ENCODE results near the gene TMEM156.

TMEM156 gene, protein sequence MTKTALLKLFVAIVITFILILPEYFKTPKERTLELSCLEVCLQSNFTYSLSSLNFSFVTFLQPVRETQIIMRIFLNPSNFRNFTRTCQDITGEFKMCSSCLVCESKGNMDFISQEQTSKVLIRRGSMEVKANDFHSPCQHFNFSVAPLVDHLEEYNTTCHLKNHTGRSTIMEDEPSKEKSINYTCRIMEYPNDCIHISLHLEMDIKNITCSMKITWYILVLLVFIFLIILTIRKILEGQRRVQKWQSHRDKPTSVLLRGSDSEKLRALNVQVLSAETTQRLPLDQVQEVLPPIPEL

DNA sequence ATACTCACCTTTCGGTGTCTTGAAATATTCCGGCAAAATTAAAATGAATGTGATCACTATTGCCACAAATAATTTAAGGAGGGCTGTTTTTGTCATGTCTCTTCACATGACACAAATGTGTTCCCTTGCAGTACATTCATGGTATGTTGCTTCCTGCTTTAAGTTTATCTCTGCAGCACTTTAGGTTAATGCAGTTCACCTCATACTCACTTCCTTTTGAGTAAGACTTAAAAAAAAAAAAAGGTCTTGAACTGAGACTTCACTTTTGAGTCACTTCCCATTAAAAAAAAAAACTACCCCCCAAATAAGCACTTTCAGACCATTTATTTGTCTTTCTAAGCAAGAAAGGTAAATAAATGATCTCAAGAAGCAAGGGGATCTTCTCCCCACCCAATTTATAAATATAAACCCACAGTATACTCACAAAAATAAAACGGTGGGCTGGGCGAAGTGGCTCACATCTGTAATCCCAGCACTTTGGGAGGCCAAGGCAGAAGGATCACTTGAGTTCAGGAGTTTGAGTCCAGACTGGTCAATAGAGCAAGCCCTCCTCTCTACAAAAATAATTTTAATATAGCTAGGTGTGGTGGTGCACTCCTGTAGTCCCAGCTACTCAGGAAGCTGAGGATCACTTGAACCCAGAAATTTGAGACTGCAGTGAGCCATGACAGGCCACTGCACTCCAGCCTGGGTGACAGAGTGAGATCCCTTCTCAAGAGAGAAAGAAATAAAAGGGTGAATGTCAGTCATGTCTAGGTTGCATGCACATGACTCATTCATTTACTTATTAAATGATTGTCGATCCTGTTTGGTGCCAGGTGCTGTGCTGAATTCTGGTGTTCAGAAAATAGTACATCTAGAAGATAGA, at the start of gene TMEM156:
TMEM156 (minus strand) TSS at position 192 of the 868 bp plus-strand sequence; CDS start at position 96, 96 bp downstream.
- no peak for FAIRE-seq

DNA sequence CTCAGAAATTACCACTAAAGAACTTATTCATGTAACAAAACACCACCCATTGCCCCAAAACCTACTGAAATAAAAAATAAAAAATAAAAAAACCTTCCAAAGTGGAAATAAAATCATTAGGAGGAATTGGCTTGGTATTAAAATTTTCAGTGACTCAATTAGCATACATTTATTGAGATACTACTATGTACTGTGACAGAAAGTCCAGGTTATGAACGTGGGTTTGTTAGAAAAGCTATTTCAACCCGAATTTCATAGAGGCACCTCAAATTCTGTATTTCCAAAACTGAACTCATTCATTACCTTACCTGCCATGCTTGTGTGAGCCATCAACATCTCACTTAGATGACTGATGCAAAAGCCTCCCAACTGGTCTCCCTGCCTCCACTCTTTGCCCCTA, 46.6 kb upstream of the TMEM156 start:
- FAIRE-seq: no peak

DNA sequence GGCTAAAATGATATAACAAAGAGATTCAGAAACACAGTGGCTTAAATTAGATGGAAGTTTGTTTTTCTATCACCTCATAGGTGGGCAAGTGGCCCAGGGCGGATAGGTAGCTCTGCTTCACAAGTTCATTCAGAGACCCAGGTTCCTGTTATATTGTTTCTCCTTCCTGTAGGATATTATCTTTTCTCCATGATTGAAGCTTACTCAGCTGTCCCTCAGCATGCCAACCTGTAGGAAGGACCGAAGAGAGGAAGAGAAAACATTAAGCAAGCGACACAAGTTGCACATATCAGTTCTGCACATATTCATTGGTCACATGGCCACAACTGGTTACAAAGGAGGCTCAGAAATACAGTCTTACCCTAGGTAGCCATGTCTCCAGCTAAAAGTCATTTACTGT, 36.7 kb upstream of the TMEM156 start:
- FAIRE-seq: no peak

DNA sequence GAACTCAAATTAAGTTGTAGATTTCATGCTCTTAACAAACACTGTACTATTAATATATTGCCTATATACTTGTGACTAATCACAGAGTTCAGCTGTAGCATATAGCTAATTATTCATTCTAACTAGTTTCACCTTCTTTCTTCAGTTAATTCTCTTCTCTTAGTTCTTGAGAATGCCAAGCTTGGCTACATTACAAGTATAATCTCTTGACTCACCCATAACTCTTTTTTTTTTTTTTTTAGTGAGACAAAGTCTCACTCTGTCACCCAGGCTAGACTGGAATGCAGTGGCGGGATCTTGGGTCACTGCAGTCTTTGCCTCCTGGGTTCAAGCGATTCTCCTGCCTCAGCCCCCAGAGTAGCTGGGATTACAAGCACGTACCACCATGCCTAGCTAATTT, 35.2 kb upstream of the TMEM156 start:
- FAIRE-seq: no peak

DNA sequence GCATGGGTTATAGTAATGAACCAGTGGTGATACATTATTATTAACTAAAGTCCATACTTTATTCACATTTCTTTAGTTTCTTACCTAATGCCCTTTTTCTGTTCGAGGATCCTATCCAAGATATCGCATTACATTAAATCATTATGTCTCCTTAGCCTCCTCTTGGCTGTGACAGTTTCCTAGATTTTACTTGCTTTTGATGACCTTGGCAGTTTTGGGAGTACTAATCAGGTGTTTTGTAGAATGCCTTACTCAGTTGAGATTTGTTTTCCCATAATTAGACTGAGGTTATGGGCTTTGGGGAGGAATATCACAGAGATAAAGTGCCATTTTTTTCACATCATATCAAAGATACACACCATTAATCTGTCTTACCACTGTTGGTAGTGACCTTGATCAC, 34.8 kb upstream of the TMEM156 start:
- FAIRE-seq: no peak

DNA sequence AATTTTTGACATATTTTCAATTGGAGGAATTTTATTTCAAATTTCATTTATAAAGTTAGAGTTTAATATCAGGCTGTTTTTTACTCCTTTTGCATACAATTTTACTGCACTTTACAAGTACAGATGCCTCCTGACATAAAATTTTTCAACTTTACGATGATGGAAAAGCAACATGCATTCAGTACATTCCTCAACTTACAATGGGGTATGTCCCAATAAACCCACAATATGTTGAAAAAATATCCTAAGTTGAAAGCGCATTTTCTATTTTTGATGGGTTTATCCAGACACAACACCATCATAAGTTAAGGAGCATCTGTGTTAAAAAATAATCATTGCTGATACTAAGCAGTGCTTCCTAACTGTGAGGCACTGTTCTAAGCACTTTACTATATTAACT, 34.2 kb upstream of the TMEM156 start:
- no peak for FAIRE-seq

DNA sequence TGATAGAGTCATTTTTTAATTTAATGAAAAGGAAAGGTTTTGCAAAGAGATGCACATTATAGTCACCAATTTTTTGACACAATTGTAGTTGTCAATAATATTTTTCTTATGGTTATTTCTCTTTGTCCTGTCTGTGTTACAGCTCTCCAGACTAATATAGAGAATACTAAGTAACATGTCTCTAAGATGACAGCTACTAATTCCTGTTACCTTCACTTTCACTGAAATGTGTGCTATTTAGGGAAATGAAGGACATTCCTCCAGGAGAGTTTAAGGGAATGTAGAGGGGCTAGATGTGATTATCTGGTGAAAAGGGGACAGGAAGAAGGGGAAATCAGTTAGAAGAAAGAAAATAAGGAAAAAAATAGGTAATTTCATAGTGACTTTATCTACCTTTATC, 31.2 kb upstream of the TMEM156 start:
- no peak for FAIRE-seq

DNA sequence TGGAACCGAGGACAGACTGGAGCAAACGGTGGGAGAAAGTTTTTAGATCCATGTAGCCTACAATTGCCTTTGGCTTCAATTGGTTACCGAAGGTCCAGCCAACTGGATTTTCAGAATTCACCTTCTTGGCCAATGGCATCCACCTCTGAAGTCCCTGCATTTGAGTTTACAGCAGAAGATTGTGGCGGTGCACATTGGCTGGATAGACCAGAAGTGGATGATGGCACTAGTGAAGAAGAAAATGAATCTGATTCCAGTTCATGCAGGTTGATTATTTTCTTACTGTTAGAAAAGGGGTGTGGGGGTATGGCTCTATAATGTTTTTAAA, 30.5 kb upstream of the TMEM156 start:
- no peak for FAIRE-seq

DNA sequence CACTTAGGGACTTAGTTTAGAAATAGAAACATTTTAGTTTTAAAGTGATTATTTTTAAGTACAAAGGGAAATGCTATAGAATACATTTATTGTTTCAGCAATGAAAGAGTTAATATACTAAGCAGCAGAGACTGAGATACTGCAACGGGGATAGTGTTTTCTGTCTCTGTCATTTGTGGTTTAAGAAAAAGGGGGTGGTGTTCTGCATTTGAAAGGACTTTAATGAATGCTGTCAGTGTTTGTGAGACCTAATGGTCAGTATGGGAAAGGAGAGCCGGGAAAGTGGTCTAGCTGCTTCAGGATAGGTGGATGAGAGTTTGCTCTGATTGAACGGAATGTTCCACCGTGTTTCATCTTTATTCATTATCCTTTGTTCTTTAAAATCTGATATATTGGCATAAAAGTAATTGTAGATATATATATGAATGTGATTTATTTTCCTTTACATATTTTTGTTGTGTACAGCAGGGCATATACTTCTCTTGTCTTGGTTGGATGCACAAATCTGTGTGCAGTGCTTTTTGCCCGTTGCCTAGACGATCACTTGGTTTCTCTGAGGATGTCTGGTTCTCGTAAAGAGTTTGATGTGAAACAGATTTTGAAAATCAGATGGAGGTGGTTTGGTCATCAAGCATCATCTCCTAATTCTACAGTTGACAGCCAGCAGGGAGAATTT, 30.0 kb upstream of the TMEM156 start, which contains the start of gene KLHL5:
KLHL5 (plus strand) TSS at position 139 of the 676 bp plus-strand sequence; CDS start at position 560, 421 bp downstream.
- FAIRE-seq: no peak

DNA sequence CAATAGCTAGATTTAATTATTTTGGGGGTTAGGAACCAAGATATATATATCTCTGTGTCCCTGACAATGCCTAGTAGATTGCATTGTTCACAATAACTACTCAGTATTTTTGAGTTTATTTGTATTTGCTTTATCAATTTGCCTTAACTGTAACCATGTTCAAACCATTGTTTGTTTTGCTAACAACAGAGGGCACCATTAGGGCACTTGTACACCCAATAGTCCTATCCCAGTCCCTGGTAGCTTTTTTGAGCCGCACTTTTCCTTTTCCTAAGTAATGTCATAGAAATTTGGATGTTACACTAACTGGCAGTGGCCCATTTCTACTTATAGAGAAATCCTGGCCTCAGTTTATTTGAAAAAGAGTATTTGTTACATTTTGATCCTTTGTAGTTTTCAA, 29.2 kb upstream of the TMEM156 start:
- FAIRE-seq: no peak

DNA sequence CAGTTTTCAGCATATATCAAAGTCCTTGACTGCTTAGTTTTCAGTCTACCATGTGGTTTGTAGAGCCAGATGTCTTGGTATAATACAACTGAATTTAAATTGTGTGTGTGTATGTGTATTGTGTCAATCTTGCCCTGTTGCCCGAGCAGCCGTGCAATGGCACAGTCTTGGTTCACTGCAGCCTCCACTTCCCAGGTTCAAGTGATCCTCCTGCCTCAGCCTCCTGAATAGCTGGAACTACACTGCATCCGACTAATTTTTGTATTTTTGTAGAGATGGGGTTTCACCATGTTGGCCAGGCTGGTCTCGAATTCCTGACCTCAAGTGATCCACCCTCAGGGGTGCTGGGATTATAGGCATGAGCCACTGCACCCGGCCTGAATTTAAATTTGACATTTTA, 23.8 kb upstream of the TMEM156 start:
- FAIRE-seq: no peak

DNA sequence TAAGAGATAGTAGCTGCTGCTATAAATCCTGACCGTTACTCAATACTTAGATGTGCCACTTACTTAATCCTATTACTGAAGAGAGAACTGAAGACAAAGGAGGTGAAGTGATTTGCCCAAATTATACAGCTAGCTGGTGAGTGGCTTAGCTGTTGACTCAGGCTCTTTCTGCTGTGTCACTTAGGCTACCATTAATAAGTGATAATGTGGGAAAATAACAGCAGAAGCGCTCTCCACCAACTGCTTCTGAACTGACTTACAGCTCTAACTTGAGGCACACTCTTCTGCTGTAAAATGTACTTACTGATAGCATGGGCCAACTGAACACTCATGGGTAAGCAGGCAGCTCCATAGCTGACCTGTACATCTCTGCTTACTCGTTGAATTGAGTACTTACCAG, 22.3 kb upstream of the TMEM156 start:
- no peak for FAIRE-seq

DNA sequence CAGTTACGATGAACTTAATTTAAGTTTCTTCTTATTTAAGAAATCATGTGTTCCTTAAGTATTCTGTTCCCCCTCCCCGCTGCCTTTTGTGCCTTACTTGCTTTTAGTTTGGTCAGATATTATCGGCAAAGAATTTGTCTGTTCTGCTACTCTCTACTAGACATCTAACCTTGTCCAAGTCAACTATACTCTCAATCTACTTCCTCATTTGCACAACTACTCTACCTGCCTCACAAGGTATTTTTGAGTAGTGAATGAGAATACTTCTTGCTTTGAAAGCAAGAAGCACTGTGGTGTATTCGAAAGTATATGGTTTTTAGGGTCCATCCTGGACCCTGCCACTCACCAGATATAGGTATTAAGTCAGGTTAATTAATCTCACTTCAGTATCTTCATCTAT, 21.8 kb upstream of the TMEM156 start:
- no peak for FAIRE-seq

DNA sequence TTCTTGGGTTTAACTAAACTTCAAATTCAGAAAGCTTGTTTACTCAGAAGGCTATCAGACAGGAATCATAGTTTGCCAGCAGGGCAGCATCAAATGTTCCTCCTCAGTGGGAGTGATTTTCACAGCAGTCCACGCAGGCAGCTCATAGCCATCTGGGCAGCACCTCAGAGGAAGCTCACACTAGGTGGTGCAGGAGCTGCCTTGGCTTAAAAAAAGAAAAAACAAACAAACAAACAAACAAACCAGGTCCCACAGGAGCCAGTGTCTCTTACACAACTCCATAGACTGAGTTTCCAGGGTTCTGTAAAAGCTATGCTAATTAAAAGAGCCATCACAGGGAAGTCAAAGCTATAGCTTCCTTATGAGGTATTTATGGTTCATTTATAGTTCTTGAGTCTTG, 19.3 kb upstream of the TMEM156 start:
- FAIRE-seq: no peak

DNA sequence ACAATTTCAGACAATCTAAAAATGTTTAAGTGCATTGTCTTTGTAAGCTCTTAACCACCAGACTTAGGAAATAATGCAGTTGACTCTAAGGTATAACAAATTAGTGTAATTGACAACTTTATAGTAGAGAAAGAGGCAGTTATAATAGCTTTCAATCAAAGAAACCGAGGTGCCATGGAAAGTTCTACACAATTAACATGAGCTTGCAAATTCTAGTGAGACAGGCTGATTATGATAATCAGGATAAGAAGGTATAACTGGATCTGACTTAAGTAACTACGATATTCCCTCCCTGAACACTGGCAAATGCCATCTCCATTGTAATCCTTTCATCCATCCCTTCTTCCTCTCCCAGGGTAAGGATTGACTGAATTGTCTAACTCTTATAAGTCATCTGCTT, 18.4 kb upstream of the TMEM156 start:
- FAIRE-seq: no peak

DNA sequence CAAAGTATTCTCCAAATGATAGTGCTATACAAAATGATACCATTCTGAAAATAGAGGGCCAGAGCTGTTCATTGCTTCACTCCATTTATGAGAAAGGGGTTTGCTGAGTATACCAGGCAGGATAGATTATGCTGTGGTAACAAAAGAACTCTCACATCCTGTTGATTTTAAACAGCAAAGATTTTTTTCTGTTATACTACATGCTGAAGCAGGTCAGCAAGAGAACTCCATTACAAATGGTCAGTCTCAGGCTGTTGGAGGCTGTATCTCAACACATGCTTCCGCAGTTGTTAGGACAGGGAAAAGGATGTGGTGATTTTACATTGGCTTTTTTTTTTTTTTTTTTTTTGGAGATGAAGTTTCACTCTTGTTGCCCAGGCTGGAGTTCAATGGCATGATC, 16.1 kb upstream of the TMEM156 start:
- no peak for FAIRE-seq

DNA sequence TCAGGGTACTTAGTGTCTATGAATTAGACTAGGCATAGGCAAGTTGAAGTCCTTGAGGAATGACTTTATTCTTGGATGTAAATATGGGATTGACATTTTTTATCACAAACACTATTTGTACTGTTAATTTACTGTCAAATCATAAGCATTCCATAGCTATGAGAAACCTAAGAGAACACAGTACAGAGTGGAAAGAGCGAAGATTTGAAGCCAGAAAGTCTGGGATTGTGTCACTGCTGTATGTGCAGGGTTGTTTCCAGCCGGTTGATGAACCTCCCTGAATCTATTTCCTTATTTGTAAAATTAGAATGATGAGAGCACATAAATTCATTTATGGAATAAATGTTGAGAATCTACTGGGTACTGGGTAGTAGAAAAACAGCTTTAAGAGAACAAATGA, 15.5 kb upstream of the TMEM156 start:
- no peak for FAIRE-seq

DNA sequence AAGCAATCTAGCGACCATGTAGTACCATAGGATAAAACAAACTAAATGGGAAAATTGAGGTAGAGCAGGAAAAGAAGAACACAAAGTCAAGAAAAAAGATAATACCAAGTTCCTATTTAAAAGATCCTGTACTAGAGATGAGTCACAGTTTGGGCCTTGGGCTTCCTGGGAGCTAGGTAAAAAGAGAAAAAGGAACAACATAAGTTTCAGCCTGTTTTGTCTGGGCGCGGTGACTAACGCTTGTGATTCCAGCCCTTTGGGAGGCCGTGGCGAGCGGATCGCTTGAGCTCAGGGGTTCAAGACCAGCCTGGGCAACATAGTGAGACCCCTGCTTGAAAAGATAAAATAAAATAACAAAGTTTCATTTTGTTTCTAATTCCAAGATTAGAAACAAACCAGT, 14.0 kb upstream of the TMEM156 start:
- no peak for FAIRE-seq

DNA sequence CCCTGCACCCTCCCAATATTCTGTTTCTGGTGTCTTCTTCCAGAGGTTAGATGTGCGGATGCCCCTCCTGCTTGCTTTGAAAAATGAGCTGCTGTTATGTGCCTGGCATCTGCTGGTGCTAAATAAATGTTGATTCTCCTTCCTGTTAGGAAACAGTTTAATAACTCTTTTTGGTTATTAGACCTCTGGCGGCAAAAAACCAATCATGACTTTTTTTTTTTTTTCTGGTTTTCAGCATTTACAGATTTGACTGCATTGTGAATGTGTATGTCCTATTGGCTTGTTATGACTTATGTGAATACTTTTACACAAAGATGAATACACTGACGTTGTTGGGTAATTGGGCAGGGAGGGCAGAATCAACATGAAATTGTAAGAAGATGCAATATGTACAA, 13.6 kb upstream of the TMEM156 start:
- FAIRE-seq: no peak

DNA sequence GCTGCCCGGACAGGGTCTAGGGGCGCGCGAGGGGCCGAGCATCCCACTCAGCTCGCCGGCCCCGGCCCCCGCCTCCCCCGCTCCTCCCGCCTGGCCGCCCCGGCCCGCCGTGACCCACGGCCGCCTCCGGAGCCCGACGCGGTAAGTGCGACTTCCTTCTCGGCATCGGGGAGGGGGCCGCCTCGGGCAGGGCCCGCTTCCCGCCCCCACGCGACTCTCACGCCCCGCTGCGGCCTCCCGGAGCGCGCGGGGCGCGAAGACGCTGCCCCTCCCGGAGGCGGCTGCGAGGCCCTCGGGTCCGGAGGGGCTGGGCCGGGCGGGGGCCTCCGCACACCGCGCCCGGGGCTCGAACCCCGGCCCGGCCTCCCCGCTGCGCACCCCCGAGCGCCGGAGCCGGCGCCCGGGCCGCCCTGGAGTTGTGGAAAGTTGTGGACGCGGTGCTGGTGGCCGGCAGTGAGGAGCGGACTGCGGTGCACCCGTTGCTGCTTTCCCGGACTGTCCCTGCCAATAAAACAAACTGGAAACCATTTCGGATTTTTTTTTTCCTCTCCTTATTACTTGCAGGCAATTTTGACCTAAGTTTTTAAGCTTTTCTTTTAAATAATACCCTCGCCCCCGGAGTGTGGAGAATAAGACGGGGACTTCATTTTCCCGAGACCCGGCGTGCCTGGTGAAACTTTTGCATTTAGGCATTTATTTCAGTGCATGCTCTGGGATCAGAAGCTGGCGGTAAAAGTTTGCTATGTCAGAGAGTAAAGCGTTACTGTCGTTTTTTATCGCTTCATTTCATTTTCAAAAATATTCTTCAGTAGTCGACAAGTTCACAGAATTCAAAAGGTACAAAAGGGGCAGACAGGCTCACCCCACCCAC, 13.0 kb upstream of the TMEM156 start:
- FAIRE-seq: no peak

DNA sequence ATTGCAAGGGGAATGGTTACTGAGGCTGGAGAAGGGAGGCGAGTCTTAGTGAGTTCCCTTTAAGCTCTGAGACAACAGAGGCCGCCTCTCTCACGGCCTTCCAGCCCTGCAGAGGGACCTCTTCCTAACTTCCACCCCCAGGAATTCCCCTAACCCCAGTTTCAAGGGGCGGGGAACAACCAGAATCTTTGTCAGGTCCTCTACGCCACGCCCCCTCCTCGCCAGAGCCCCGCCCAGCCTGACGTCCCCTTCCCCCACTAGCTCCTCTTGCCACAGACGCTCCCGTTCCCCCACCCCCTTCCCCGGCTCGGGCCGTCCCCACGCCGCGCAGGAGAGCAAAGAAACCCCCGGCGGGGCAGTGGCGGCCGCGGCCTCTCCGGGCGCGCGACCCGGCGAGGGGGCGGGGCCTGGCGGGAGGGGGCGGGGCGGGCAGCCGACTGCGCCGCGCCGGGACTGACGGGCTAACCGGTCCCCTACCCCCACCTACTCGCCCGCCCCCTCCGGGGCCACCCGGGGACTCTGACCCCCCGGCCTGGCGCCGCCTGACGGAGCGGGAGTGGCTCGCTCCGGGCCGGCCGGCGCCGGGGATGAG, 12.3 kb upstream of the TMEM156 start:
- no peak for FAIRE-seq

DNA sequence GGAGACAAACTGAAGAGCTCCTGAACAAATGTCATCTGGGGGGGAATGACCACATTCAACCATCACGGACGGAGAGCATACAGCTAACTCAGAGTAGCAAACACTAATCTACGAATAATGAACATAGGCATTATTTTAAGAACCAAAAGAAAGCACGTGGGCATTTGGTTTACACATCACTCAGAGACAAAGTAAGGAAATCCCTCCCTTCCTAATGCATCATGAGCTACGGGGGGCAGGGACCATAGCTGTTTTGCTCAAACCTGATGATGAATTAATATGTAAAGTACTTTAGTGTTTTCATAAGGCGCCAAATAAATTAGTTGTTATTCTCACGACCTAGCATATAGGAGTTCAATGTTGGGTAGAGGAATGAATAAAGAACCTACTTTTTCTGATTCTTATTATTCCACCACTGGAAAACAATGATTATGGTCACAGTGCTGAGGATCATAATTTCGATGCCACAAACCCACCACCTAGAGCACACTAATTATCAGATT, 11.7 kb upstream of the TMEM156 start:
- FAIRE-seq: no peak

All from endometrium (tissue), 2 donors.